Measurements from ENCODE around the gene MIPEP.
"Not testable (repeated sequence)": the region's sequence is repeated elsewhere in the genome, so short reads cannot be mapped to it uniquely, and the experiment has no call there.

DNA sequence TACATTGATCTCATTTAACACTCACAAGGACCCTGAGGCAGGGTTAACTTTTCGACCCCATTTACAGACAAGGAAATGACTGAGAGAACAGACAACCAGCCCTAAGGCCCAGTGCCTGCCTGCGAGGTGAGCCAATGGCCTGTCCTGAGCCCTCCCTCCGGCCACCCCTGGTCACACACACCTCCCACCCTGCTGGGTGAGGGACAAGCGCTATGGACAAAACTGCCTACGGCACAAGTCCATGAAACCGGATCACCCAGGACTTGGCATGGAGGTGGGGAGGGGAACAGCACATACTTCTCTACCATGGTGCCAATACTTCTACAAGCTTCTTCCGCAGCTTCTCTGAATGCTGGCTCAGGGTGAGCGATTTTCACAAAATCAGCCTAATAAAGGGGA, 7.8 kb downstream of the MIPEP start:
- TF ChIP-seq, protein P1, sequence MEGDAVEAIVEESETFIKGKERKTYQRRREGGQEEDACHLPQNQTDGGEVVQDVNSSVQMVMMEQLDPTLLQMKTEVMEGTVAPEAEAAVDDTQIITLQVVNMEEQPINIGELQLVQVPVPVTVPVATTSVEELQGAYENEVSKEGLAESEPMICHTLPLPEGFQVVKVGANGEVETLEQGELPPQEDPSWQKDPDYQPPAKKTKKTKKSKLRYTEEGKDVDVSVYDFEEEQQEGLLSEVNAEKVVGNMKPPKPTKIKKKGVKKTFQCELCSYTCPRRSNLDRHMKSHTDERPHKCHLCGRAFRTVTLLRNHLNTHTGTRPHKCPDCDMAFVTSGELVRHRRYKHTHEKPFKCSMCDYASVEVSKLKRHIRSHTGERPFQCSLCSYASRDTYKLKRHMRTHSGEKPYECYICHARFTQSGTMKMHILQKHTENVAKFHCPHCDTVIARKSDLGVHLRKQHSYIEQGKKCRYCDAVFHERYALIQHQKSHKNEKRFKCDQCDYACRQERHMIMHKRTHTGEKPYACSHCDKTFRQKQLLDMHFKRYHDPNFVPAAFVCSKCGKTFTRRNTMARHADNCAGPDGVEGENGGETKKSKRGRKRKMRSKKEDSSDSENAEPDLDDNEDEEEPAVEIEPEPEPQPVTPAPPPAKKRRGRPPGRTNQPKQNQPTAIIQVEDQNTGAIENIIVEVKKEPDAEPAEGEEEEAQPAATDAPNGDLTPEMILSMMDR (tag by site-specific recombination; IDR thresholded peaks at IDR 0.05) = not testable (repeated sequence)
- TF ChIP-seq ZNF510 (tag by site-specific recombination; IDR thresholded peaks at IDR 0.05; ENCODE audit: insufficient replicate concordance) = not testable (repeated sequence)
- TF ChIP-seq, protein P2, sequence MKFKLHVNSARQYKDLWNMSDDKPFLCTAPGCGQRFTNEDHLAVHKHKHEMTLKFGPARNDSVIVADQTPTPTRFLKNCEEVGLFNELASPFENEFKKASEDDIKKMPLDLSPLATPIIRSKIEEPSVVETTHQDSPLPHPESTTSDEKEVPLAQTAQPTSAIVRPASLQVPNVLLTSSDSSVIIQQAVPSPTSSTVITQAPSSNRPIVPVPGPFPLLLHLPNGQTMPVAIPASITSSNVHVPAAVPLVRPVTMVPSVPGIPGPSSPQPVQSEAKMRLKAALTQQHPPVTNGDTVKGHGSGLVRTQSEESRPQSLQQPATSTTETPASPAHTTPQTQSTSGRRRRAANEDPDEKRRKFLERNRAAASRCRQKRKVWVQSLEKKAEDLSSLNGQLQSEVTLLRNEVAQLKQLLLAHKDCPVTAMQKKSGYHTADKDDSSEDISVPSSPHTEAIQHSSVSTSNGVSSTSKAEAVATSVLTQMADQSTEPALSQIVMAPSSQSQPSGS (tag by site-specific recombination; IDR thresholded peaks at IDR 0.05; ENCODE audit: low read depth) = not testable (repeated sequence)

Measured in HEK293 (cell line).